ENCODE data around the gene IL2RA.

Gene IL2RA

GRCh38 chr10:6037422-6037821 is 24.7 kb downstream of the IL2RA start:
- no peak for DNase-seq

- no peak for DNase-seq
These were observed 25.3 kb downstream of the IL2RA start for GRCh38 chr10:6036861-6037321.

- no peak for DNase-seq
These were observed 26.1 kb downstream of the IL2RA start for GRCh38 chr10:6035931-6036575.

- DNase-seq, result no peak
These were observed 26.9 kb downstream of the IL2RA start for GRCh38 chr10:6035101-6035834.

- no peak for DNase-seq
These were observed 27.8 kb downstream of the IL2RA start for GRCh38 chr10:6034371-6034770.

- no peak for DNase-seq
These were observed 28.2 kb downstream of the IL2RA start for GRCh38 chr10:6033954-6034353.

GRCh38 chr10:6030940-6031339 is 31.2 kb downstream of the IL2RA start:
- DNase-seq, result no peak

- DNase-seq, result no peak
These were observed 31.9 kb downstream of the IL2RA start for GRCh38 chr10:6030217-6030616.

- DNase-seq, result no peak
These were observed 34.2 kb downstream of the IL2RA start for GRCh38 chr10:6027929-6028328.

- DNase-seq, result no peak
These were observed 36.4 kb downstream of the IL2RA start for GRCh38 chr10:6025683-6026255.

GRCh38 chr10:6024334-6024682 is 37.9 kb downstream of the IL2RA start:
- DNase-seq, result no peak

GRCh38 chr10:6023661-6024333 is 38.4 kb downstream of the IL2RA start:
- DNase-seq, result no peak

- DNase-seq, result no peak
These were observed 39.5 kb downstream of the IL2RA start for GRCh38 chr10:6022660-6023059.

- no peak for DNase-seq
These were observed 41.3 kb downstream of the IL2RA start for GRCh38 chr10:6020826-6021225.

GRCh38 chr10:6019796-6020195 is 42.4 kb downstream of the IL2RA start:
- DNase-seq, result no peak

- DNase-seq, result no peak
These were observed 43.0 kb downstream of the IL2RA start for GRCh38 chr10:6019010-6019782.

- DNase-seq, result no peak
These were observed 43.7 kb downstream of the IL2RA start for GRCh38 chr10:6018422-6018821.

- DNase-seq, result no peak
These were observed 44.3 kb downstream of the IL2RA start for GRCh38 chr10:6017781-6018354.

- DNase-seq, result no peak
These were observed 47.9 kb downstream of the IL2RA start for GRCh38 chr10:6014241-6014761.

GRCh38 chr10:6013413-6014192 is 48.6 kb downstream of the IL2RA start:
- no peak for DNase-seq

GRCh38 chr10:6012121-6012905 is 49.9 kb downstream of the IL2RA start:
- no peak for DNase-seq

All from NCI-H187 treated with DMSO at 0.1 percent for 48 hours (cell line).